GM12891 (cell line): ENCODE results near the gene PPP1R3F.

Source experiments
- PAX5 ChIP-seq: IDR thresholded peaks from 2 replicates; pipeline ENCODE4 v1.6.1; 2011; ENCODE audit warnings: low read length, moderate library complexity, mild to moderate bottlenecking; ENCODE audit not compliant: insufficient read depth, severe bottlenecking
- POLR2A ChIP-seq: IDR thresholded peaks from 2 replicates; pipeline ENCODE4 v1.6.1; 2011; ENCODE audit warnings: low read depth, low read length, control low read depth
- SPI1 ChIP-seq: IDR thresholded peaks from 2 replicates; pipeline ENCODE4 v1.6.1; 2011; ENCODE audit warnings: low read depth, low read length, control low read depth
- TAF1 ChIP-seq: IDR thresholded peaks from 2 replicates; pipeline ENCODE4 v1.6.1; 2011; ENCODE audit warnings: low read depth, low read length, control low read depth

DNA sequence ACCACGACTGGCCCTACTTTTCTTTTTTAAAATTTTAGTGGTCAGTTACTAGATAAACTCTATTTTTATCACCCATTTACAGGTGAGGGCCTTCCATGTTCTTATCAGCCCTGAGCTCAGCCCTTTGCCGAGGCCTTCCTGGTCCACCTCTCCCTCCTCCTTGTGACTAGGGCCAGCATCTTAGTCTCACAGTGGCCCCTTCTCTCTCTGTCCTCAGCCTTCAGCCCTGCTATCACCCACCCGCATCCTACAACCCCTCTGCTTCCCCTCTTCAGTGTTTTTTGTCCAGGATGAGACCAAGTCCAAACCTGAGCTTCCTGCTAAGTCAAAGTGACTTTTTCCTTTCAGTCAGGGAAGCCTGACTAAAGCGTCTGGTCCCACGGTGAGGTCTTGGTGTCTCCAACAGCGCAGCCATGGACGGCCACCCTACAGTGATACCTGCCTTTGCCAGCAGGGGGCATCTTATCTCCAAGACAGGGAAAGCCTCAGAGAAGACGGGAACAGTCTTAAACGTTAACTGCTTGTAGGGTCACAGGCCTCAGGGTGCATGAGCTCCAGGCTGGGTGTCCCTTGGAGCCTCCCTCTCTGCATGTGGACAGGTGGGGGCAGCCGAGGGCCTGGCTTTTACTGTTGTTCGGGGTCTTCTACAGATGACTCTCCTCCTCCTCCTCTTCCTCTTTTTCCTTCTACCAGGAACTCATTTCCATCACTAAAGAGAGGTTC lies 22.2 kb downstream of the PPP1R3F start:
- TF ChIP-seq TAF1 (no peak), POLR2A (no peak), SPI1 (no peak), PAX5 (no peak)
